Fibroblast of lung (primary cell): Measurements from ENCODE around the gene NAPG.

Experiments used
- CTCF ChIP-seq, 2 donors: IDR thresholded peaks in 1 of 2; conservative IDR thresholded peaks in 1 of 2; 1 replicate in 1 of 2; 2 replicates in 1 of 2; pipeline ENCODE4 v1.5.1; 2011 to 2012; ENCODE audit warnings: low read length in 2 of 2, control low read depth in 1 of 2, inconsistent platforms in 1 of 2, low read depth in 1 of 2, mild to moderate bottlenecking in 1 of 2
- EZH2 ChIP-seq: IDR thresholded peaks from 2 replicates; pipeline ENCODE4 v1.5.1; 2012; ENCODE audit warnings: low read length, control low read depth, mild to moderate bottlenecking; ENCODE audit errors: missing control alignments

GRCh38 chr18:10562773-10563160, 36.9 kb downstream of the NAPG start:
- TF ChIP-seq CTCF (conservative IDR thresholded peaks at IDR 0.05 in 1 of 2, IDR thresholded peaks at IDR 0.05 in 1 of 2; ENCODE audit: low read depth in 1 of 2, low read length in 2 of 2) (no peak), EZH2 (no peak)
